WTC11 (cell line): ENCODE data around the gene HOMER1. TPM values are rescaled to one million over a fixed set of nuclear protein-coding genes. Genes with fewer than 3 reads are reported as not detected.

ENCODE experiments used
- ATAC-seq: fragments of 200-7000 bp; cut with Tn5 transposase; 2 replicates; pipeline ENCODE4 v1.10.0; 2021; ENCODE audit warnings: mild to moderate bottlenecking, moderate library complexity
- CTCF ChIA-PET: fragments of 300-600 bp; sonication (Branson Sonifier 250); formaldehyde crosslinking; loops from one replicate; lab custom pipeline; 2021; ENCODE audit warnings: antibody characterized with exemption; lab: Charles Lee
- POLR2A ChIA-PET: fragments of 350-600 bp; sonication (Branson Sonifier 250); formaldehyde crosslinking; loops from one replicate; lab custom pipeline; 2021; ENCODE audit warnings: antibody characterized with exemption; lab: Charles Lee
- DNase-seq: peaks from one replicate; pipeline ENCODE4 v3.0.0; 2021; ENCODE audit warnings: low spot score
- H3K27ac Mint-ChIP-seq: 2 replicates; pipeline ENCODE4 v1.8.0; 2021; ENCODE audit warnings: mixed read lengths
- H3K27me3 Mint-ChIP-seq: 2 replicates; pipeline ENCODE4 v1.8.0; 2021; ENCODE audit warnings: low read depth, mild to moderate bottlenecking, moderate library complexity, mixed read lengths
- H3K36me3 Mint-ChIP-seq: 2 replicates; pipeline ENCODE4 v1.8.0; 2021; ENCODE audit warnings: mixed read lengths
- H3K4me1 Mint-ChIP-seq: 2 replicates; pipeline ENCODE4 v1.8.0; 2022; ENCODE audit warnings: mixed read lengths
- H3K4me3 Mint-ChIP-seq: 2 replicates; pipeline ENCODE4 v1.8.0; 2021; ENCODE audit warnings: mild to moderate bottlenecking, moderate library complexity, mixed read lengths
- H3K9me3 Mint-ChIP-seq: 2 replicates; pipeline ENCODE4 v1.8.0; 2021; ENCODE audit warnings: mixed read lengths
- CBFB ChIP-seq: sonication (generic); formaldehyde crosslinking; IDR thresholded peaks from 2 replicates; pipeline ENCODE4 v1.8.1; 2022; ENCODE audit warnings: mild to moderate bottlenecking, low read depth, missing genetic modification reagents
- EMX1 ChIP-seq: fragments of 250-450 bp; sonication (Bioruptor Pico); IDR thresholded peaks from 2 replicates; pipeline ENCODE4 v1.8.0; 2021; ENCODE audit warnings: mild to moderate bottlenecking
- JAZF1 ChIP-seq: fragments of 250-450 bp; sonication (Bioruptor Pico); IDR thresholded peaks from 2 replicates; pipeline ENCODE4 v1.9.0; 2021; ENCODE audit warnings: moderate library complexity, mild to moderate bottlenecking, inconsistent platforms
- NFATC4 ChIP-seq: fragments of 250-450 bp; sonication (Bioruptor Pico); IDR thresholded peaks from 2 replicates; pipeline ENCODE4 v1.9.0; 2021; ENCODE audit warnings: mild to moderate bottlenecking
- OVOL2 ChIP-seq: fragments of 250-450 bp; sonication (Bioruptor Pico); IDR thresholded peaks from 2 replicates; pipeline ENCODE4 v1.9.0; 2021; ENCODE audit warnings: mild to moderate bottlenecking, borderline replicate concordance
- SP1 ChIP-seq: sonication (generic); formaldehyde crosslinking; conservative IDR thresholded peaks from 2 replicates; pipeline ENCODE4 v1.8.1; 2022; ENCODE audit warnings: missing genetic modification reagents
- TEAD4 ChIP-seq: sonication (generic); formaldehyde crosslinking; IDR thresholded peaks from 2 replicates; pipeline ENCODE4 v1.8.0; 2022; ENCODE audit warnings: mild to moderate bottlenecking, missing genetic modification reagents
- total RNA-seq: library from RNA; stranded (reverse); gene quantifications from 3 replicates; pipeline ENCODE4 v1.2.3, GENCODE V29; 2021
- TF ChIP-seq, protein P1 (sequence below): sonication (generic); formaldehyde crosslinking; IDR thresholded peaks from 2 replicates; pipeline ENCODE4 v1.8.1; 2022; ENCODE audit warnings: mild to moderate bottlenecking, missing genetic modification reagents, moderate library complexity, borderline replicate concordance
- TF ChIP-seq, protein P2 (sequence below): sonication (generic); formaldehyde crosslinking; IDR thresholded peaks from 2 replicates; pipeline ENCODE4 v1.8.0; 2023; ENCODE audit warnings: missing genetic modification reagents, mild to moderate bottlenecking, borderline replicate concordance
- TF ChIP-seq, protein P3 (sequence below): sonication (generic); formaldehyde crosslinking; IDR thresholded peaks from 2 replicates; pipeline ENCODE4 v1.8.0; 2022; ENCODE audit warnings: mild to moderate bottlenecking, missing genetic modification reagents
- TF ChIP-seq, protein P4 (sequence below): sonication (generic); formaldehyde crosslinking; IDR thresholded peaks from 2 replicates; pipeline ENCODE4 v1.8.0; 2022; ENCODE audit warnings: mild to moderate bottlenecking, missing genetic modification reagents
- TF ChIP-seq, protein P5 (sequence below): sonication (generic); formaldehyde crosslinking; IDR thresholded peaks from 2 replicates; pipeline ENCODE4 v1.8.1; 2022; ENCODE audit warnings: low read depth, missing genetic modification reagents, borderline replicate concordance
- TF ChIP-seq, protein P6 (sequence below): fragments of 250-450 bp; sonication (Bioruptor Pico); IDR thresholded peaks from 2 replicates; pipeline ENCODE4 v1.9.0; 2021; ENCODE audit warnings: mild to moderate bottlenecking, borderline replicate concordance
- TF ChIP-seq, protein P7 (sequence below): sonication (generic); formaldehyde crosslinking; IDR thresholded peaks from 2 replicates; pipeline ENCODE4 v1.8.1; 2023; ENCODE audit warnings: mild to moderate bottlenecking, missing genetic modification reagents, moderate library complexity

HOMER1 gene
- total RNA-seq, 1 experiment from 2014 or later, result 37.6 TPM

DNA sequence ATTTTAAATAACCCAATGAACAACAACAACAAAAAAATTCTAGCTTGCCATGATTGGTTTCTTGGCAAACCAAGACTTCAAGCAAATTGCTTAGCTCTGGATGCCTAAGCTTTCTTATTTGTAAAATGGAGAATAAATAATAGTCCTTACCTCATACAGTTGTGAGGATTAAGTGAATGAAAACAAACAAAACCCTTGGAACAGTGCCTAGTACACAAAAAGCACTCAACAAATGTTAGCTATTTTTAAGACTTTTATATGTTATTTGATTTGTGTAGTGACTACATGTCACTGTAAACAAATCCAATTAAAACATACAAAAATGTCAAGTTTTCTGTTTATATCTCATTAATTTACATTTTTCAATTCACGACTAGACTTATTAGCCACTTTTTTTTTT lies 13.5 kb upstream of the HOMER1 start (continued):
- no peak for TF ChIP-seq EMX1 (CRISPR knock-in tag)

DNA sequence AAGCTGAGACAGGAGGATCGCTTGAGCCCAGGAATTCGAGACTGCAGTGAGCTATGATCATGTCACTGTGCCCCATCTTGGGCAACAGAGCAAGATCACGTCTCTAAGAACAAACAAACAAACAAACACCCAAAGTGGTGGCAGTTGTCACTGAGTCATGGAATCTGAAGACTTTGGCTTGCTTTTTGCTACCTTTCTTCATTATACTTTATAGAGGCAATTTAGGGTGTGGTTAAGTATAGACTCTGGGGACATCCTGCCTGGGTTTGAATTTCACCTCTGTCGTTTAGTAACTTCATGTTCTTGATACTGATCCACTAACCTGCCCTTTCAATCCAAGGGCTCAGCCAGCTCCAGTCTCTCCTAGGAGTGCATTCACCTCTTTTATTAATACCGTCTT lies 13.0 kb upstream of the HOMER1 start:
- ATAC-seq (no peak), DNase-seq (no peak)
- H3K9me3 Mint-ChIP-seq, result peaks cover 36% of the 10 kb centered on the region
- ChIA-PET POLR2A (no interaction called here), CTCF (no interaction called here)
- TF ChIP-seq SP1 (CRISPR knock-in tag) (no peak), TEAD4 (CRISPR knock-in tag) (no peak)
- H3K27ac Mint-ChIP-seq, result no peak overlapping the region
- H3K4me3 Mint-ChIP-seq, result no peak overlapping the region
- H3K36me3 Mint-ChIP-seq, result peaks cover 27% of the 10 kb centered on the region
- H3K4me1 Mint-ChIP-seq, result no peaks in the 10 kb centered on the region
- no peaks in the 10 kb centered on the region for H3K27me3 Mint-ChIP-seq

DNA sequence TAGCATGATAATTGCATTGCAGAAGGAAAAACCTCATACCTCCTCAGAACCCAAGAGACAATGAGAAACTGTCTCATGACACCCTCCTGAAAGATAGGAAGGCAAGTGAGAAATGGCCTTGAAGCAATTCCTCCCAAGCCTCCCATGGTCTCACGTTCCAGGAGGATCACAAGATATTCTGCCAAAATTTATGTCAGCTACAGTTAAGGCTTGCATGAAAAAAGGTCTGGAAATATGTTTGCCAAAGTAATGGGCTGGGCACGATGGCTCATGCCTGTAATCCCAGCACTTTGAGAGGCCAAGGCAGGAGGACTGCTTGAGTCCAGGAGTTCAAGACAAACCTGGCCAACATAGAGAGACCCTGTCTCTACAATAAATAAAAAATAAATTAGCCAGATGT lies 12.6 kb upstream of the HOMER1 start:
- no peak for TF ChIP-seq NFATC4 (CRISPR knock-in tag)
- TF ChIP-seq, protein P1, sequence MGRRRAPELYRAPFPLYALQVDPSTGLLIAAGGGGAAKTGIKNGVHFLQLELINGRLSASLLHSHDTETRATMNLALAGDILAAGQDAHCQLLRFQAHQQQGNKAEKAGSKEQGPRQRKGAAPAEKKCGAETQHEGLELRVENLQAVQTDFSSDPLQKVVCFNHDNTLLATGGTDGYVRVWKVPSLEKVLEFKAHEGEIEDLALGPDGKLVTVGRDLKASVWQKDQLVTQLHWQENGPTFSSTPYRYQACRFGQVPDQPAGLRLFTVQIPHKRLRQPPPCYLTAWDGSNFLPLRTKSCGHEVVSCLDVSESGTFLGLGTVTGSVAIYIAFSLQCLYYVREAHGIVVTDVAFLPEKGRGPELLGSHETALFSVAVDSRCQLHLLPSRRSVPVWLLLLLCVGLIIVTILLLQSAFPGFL (CRISPR knock-in tag), result no peak
- TF ChIP-seq, protein P2, sequence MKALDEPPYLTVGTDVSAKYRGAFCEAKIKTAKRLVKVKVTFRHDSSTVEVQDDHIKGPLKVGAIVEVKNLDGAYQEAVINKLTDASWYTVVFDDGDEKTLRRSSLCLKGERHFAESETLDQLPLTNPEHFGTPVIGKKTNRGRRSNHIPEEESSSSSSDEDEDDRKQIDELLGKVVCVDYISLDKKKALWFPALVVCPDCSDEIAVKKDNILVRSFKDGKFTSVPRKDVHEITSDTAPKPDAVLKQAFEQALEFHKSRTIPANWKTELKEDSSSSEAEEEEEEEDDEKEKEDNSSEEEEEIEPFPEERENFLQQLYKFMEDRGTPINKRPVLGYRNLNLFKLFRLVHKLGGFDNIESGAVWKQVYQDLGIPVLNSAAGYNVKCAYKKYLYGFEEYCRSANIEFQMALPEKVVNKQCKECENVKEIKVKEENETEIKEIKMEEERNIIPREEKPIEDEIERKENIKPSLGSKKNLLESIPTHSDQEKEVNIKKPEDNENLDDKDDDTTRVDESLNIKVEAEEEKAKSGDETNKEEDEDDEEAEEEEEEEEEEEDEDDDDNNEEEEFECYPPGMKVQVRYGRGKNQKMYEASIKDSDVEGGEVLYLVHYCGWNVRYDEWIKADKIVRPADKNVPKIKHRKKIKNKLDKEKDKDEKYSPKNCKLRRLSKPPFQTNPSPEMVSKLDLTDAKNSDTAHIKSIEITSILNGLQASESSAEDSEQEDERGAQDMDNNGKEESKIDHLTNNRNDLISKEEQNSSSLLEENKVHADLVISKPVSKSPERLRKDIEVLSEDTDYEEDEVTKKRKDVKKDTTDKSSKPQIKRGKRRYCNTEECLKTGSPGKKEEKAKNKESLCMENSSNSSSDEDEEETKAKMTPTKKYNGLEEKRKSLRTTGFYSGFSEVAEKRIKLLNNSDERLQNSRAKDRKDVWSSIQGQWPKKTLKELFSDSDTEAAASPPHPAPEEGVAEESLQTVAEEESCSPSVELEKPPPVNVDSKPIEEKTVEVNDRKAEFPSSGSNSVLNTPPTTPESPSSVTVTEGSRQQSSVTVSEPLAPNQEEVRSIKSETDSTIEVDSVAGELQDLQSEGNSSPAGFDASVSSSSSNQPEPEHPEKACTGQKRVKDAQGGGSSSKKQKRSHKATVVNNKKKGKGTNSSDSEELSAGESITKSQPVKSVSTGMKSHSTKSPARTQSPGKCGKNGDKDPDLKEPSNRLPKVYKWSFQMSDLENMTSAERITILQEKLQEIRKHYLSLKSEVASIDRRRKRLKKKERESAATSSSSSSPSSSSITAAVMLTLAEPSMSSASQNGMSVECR (CRISPR knock-in tag), result no peak
- TF ChIP-seq, protein P3, sequence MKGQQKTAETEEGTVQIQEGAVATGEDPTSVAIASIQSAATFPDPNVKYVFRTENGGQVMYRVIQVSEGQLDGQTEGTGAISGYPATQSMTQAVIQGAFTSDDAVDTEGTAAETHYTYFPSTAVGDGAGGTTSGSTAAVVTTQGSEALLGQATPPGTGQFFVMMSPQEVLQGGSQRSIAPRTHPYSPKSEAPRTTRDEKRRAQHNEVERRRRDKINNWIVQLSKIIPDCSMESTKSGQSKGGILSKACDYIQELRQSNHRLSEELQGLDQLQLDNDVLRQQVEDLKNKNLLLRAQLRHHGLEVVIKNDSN, result no peak
- TF ChIP-seq, protein P4, sequence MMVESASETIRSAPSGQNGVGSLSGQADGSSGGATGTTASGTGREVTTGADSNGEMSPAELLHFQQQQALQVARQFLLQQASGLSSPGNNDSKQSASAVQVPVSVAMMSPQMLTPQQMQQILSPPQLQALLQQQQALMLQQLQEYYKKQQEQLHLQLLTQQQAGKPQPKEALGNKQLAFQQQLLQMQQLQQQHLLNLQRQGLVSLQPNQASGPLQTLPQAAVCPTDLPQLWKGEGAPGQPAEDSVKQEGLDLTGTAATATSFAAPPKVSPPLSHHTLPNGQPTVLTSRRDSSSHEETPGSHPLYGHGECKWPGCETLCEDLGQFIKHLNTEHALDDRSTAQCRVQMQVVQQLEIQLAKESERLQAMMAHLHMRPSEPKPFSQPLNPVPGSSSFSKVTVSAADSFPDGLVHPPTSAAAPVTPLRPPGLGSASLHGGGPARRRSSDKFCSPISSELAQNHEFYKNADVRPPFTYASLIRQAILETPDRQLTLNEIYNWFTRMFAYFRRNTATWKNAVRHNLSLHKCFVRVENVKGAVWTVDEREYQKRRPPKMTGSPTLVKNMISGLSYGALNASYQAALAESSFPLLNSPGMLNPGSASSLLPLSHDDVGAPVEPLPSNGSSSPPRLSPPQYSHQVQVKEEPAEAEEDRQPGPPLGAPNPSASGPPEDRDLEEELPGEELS (CRISPR knock-in tag), result no peak
- TF ChIP-seq TEAD4 (CRISPR knock-in tag), result no peak
- TF ChIP-seq, protein P5, sequence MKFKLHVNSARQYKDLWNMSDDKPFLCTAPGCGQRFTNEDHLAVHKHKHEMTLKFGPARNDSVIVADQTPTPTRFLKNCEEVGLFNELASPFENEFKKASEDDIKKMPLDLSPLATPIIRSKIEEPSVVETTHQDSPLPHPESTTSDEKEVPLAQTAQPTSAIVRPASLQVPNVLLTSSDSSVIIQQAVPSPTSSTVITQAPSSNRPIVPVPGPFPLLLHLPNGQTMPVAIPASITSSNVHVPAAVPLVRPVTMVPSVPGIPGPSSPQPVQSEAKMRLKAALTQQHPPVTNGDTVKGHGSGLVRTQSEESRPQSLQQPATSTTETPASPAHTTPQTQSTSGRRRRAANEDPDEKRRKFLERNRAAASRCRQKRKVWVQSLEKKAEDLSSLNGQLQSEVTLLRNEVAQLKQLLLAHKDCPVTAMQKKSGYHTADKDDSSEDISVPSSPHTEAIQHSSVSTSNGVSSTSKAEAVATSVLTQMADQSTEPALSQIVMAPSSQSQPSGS (CRISPR knock-in tag), result no peak
- Mint-ChIP-seq H3K4me3 (no peak overlapping the region), H3K36me3 (peaks cover 27% of the 10 kb centered on the region), H3K9me3 (peaks cover 36% of the 10 kb centered on the region), H3K4me1 (no peaks in the 10 kb centered on the region), H3K27me3 (no peaks in the 10 kb centered on the region), H3K27ac (no peak overlapping the region)
- ChIA-PET CTCF (no interaction called here), POLR2A (no interaction called here)
- ATAC-seq (no peak), DNase-seq (no peak)

DNA sequence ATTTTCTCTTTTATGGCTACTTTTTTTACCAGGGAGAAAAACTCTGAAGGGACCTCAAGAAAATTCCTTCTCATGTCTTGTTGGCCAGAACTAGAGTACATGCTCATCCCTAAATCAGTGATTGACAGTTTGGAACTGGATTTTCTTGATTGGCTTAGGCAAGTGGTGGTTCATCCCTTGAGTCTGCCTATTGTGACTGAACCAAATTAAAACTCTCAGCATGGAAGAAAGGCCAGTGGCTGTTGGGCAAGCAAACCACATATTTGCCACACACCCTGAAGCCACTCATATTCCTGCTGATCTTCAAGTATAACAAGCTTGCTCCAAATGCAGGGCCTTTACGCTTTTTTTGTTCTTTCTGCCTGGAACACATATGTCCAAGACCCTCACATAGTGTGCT lies 7.2 kb upstream of the HOMER1 start:
- H3K9me3 Mint-ChIP-seq, result peaks cover 16% of the 10 kb centered on the region
- POLR2A ChIA-PET, result no interaction called here
- H3K36me3 Mint-ChIP-seq, result peaks cover 20% of the 10 kb centered on the region
- H3K4me3 Mint-ChIP-seq, result no peak overlapping the region
- DNase-seq (no peak), ATAC-seq (no peak)
- H3K4me1 Mint-ChIP-seq, result peaks cover 14% of the 10 kb centered on the region
- no peaks in the 10 kb centered on the region for H3K27me3 Mint-ChIP-seq
- H3K27ac Mint-ChIP-seq, result no peak overlapping the region
- CTCF ChIA-PET, result no interaction called here
- no peak for TF ChIP-seq CBFB (CRISPR knock-in tag)
- TF ChIP-seq, protein P6, sequence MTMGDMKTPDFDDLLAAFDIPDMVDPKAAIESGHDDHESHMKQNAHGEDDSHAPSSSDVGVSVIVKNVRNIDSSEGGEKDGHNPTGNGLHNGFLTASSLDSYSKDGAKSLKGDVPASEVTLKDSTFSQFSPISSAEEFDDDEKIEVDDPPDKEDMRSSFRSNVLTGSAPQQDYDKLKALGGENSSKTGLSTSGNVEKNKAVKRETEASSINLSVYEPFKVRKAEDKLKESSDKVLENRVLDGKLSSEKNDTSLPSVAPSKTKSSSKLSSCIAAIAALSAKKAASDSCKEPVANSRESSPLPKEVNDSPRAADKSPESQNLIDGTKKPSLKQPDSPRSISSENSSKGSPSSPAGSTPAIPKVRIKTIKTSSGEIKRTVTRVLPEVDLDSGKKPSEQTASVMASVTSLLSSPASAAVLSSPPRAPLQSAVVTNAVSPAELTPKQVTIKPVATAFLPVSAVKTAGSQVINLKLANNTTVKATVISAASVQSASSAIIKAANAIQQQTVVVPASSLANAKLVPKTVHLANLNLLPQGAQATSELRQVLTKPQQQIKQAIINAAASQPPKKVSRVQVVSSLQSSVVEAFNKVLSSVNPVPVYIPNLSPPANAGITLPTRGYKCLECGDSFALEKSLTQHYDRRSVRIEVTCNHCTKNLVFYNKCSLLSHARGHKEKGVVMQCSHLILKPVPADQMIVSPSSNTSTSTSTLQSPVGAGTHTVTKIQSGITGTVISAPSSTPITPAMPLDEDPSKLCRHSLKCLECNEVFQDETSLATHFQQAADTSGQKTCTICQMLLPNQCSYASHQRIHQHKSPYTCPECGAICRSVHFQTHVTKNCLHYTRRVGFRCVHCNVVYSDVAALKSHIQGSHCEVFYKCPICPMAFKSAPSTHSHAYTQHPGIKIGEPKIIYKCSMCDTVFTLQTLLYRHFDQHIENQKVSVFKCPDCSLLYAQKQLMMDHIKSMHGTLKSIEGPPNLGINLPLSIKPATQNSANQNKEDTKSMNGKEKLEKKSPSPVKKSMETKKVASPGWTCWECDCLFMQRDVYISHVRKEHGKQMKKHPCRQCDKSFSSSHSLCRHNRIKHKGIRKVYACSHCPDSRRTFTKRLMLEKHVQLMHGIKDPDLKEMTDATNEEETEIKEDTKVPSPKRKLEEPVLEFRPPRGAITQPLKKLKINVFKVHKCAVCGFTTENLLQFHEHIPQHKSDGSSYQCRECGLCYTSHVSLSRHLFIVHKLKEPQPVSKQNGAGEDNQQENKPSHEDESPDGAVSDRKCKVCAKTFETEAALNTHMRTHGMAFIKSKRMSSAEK, result no peak
- TF ChIP-seq, protein P7, sequence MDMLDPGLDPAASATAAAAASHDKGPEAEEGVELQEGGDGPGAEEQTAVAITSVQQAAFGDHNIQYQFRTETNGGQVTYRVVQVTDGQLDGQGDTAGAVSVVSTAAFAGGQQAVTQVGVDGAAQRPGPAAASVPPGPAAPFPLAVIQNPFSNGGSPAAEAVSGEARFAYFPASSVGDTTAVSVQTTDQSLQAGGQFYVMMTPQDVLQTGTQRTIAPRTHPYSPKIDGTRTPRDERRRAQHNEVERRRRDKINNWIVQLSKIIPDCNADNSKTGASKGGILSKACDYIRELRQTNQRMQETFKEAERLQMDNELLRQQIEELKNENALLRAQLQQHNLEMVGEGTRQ (CRISPR knock-in tag), result no peak
- no peak for TF ChIP-seq OVOL2
- TF ChIP-seq JAZF1 (CRISPR knock-in tag), result no peak
